Prostate gland (tissue), 2 donors: ENCODE measurements around the gene GDF11. TPM values are rescaled to one million over a fixed set of nuclear protein-coding genes. Genes with fewer than 3 reads are reported as not detected.
A peak's percentile ranks its signal among the peaks of the same experiment; 100 is the strongest.

ENCODE experiments used
- DNase-seq: peaks from one replicate; pipeline ENCODE4 v3.0.0-alpha.2; 2019; ENCODE audit warnings: low spot score
- H3K27ac ChIP-seq, 2 donors: fragments of 200-600 bp; sonication (generic); 2 replicates each; pipeline ENCODE4 v1.5.1; 2017 to 2019
- H3K27me3 ChIP-seq: fragments of 200-600 bp; sonication (generic); replicated peaks from 2 replicates; pipeline ENCODE4 v1.5.1; 2019; ENCODE audit not compliant: insufficient read depth
- H3K36me3 ChIP-seq, 2 donors: fragments of 200-600 bp; sonication (generic); 1 replicate in 1 of 2; 2 replicates in 1 of 2; pipeline versions ENCODE4 v1.5.1 to v1.8.1; 2017 to 2019
- H3K4me1 ChIP-seq: fragments of 200-600 bp; sonication (generic); replicated peaks from 2 replicates; pipeline ENCODE4 v1.5.1; 2019
- H3K4me3 ChIP-seq, 2 donors: fragments of 200-600 bp; sonication (generic); 2 replicates each; pipeline ENCODE4 v1.5.1; 2017 to 2019
- H3K9me3 ChIP-seq: fragments of 200-600 bp; sonication (generic); 2 replicates; pipeline ENCODE4 v1.5.1; 2017
- POLR2A ChIP-seq: fragments of 450-650 bp; IDR thresholded peaks from one replicate; pipeline ENCODE4 v1.6.1; 2016; ENCODE audit warnings: antibody characterized with exemption, mild to moderate bottlenecking
- POLR2AphosphoS5 ChIP-seq: sonication (generic); formaldehyde crosslinking; IDR thresholded peaks from one replicate; pipeline ENCODE4 v1.6.1; 2017; ENCODE audit warnings: antibody characterized with exemption
- WGBS: methylation state at CpG from one replicate; pipeline ENCODE4 v1.1.5; 2018; 5-methylcytosine and 5-hydroxymethylcytosine counted together
- intact Hi-C: fragments of 100-400 bp; cut with DNase I; formaldehyde crosslinking; loops from one replicate; pipeline ENCODE4 v1.14.2; 2022
- total RNA-seq, 2 donors: library from RNA; depleted of rRNA; stranded (reverse); fragments of >200 nt; gene quantifications; one replicate each; pipeline ENCODE4 v1.1.0, GENCODE V29; 2016
- TF ChIP-seq, protein P1 (sequence below), 4 experiments: fragments of 200-600 bp in 2 of 4; fragments of 450-650 bp in 2 of 4; sonication (generic) in 2 of 4; IDR thresholded peaks; 1 replicate in 3 of 4; 2 replicates in 1 of 4; pipeline ENCODE4 v1.5.1; 2016 to 2019; ENCODE audit warnings: antibody characterized with exemption in 4 of 4, mild to moderate bottlenecking in 2 of 4, moderate library complexity in 2 of 4

Gene GDF11
- total RNA-seq, result 10 to 100 TPM in 1 of 2 donors, 1 to 10 TPM in 1; 4.1 to 10.3 TPM

DNA sequence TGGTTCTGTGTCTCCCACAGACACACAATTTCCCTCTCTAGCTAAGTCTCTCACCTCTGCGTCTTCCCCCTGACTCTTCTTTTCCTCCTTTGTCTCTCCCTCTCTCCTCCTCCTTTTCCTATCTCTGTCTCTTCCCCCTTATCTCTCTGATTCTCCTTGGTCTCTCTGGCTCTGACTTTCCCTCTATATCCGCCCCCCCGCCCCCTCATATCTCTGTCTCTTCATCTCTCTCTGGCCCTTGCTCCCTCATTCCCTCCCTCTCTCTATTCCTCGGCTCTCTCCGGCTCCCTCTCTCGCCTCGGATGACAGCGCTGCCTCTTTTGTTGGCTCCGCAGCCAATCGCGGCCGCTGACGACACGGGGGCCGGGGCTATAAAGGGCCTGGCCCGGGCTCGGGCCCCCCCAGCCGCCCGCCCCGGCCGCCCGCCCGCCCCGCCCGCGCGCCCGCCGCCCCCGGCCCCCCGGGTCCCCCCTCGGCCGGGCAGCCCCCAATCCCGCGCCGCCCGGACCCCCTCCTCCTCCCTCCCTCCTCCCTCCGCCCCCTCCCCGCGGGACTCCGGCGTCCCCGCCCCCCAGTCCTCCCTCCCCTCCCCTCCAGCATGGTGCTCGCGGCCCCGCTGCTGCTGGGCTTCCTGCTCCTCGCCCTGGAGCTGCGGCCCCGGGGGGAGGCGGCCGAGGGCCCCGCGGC is at the start of gene GDF11:
GDF11 (plus strand) TSS at position 404 of the 687 bp plus-strand sequence; CDS start at position 599, 195 bp downstream.
- Histone ChIP-seq H3K36me3 (no peaks in the 10 kb centered on the region), H3K9me3 (no peaks in the 10 kb centered on the region), H3K4me3 (peak within 1 kb of the TSS; percentile 48 to 50), H3K4me1 (peaks cover 4% of the 10 kb centered on the region), H3K27me3 (no peaks in the 10 kb centered on the region), H3K27ac (peak within 1 kb of the TSS; percentile 68 to 72)
- DNase-seq, result peak; percentile 76
- WGBS, result 0% methylated on average over 15 of the region's 53 CpGs
- intact Hi-C loops, result loop anchor here (2.0 kb wide), 1 partner anchor 54 kb away; no protein-coding TSS in a partner anchor
- TF ChIP-seq, protein P1, sequence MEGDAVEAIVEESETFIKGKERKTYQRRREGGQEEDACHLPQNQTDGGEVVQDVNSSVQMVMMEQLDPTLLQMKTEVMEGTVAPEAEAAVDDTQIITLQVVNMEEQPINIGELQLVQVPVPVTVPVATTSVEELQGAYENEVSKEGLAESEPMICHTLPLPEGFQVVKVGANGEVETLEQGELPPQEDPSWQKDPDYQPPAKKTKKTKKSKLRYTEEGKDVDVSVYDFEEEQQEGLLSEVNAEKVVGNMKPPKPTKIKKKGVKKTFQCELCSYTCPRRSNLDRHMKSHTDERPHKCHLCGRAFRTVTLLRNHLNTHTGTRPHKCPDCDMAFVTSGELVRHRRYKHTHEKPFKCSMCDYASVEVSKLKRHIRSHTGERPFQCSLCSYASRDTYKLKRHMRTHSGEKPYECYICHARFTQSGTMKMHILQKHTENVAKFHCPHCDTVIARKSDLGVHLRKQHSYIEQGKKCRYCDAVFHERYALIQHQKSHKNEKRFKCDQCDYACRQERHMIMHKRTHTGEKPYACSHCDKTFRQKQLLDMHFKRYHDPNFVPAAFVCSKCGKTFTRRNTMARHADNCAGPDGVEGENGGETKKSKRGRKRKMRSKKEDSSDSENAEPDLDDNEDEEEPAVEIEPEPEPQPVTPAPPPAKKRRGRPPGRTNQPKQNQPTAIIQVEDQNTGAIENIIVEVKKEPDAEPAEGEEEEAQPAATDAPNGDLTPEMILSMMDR (IDR thresholded peaks at IDR 0.05), result no peak
- TF ChIP-seq POLR2A (peak; percentile 73), POLR2AphosphoS5 (peak; percentile 94)

DNA sequence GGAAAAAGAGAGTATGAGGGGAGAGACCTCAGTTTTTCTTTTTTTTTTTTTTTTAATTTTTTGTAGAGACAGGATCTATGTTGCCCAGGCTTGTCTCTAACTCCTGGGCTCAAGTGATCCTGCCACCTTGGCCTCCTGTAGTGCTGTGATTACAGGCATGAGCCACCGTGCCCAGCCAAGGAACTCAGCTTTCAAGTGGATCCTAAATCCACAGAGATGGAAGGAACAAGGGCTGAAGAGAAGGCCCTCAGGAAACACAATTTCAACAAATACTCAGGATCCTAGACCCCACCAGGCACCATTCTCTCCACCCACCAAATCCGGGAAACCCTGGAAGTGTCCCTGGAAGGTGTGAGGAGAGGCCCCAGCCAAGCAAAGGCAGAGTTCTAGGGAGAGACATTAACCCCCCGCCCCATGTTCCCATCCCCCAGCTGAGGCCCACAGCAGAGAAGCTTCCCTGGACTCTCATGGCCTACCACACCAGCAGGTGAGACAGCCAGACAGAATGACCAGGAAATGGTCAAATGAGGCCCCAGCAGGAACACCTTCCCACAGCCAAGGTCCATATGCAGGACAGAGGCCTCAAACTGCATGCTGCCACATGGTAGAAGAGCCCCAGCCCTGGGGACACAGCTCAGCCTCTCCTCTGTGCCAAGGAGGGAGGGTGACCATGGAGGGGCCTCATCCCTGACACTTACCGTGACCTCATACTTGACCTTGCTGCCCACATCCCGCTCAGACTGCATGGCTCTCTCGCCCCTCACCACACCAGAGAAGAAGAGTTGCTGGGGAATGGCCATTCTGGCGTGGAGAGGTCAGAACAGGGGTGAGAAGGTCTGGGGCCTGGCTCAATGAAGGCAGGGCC is 49.4 kb upstream of the GDF11 start:
- intact Hi-C loops, result no loop called here
- Histone ChIP-seq H3K4me1 (no peaks in the 10 kb centered on the region), H3K27ac (no peak overlapping the region), H3K36me3 (no peaks in the 10 kb centered on the region), H3K4me3 (no peak overlapping the region), H3K9me3 (no peaks in the 10 kb centered on the region), H3K27me3 (no peaks in the 10 kb centered on the region)
- 95% methylated on average over 7 of the region's 7 CpGs for WGBS
- DNase-seq, result no peak
- no peak for TF ChIP-seq POLR2AphosphoS5
- TF ChIP-seq, protein P1 (IDR thresholded peaks at IDR 0.05), result no peak

DNA sequence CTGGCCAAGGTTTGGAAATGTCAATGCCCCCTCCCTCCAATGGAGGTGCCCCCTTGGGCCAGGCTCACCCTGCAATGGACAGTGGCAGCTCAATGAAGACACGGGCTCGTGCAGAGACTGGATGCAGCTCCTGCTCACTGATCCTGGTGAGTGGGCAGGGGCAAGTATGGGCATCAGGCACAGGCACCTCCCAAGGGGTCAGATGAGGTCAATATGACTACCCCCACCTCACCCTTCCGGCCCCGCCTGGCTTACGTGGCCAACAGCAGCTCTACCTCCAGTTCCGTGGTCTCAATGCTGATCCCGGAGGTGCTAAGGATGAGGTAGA is 48.8 kb upstream of the GDF11 start:
- no peaks in the 10 kb centered on the region for H3K4me1 ChIP-seq
- intact Hi-C loops, result no loop called here
- DNase-seq, result no peak
- H3K27ac ChIP-seq, result no peak overlapping the region
- H3K36me3 ChIP-seq, result no peaks in the 10 kb centered on the region
- no peaks in the 10 kb centered on the region for H3K9me3 ChIP-seq
- TF ChIP-seq, protein P1 (IDR thresholded peaks at IDR 0.05), result no peak
- TF ChIP-seq POLR2AphosphoS5 (no peak), POLR2A (no peak)
- WGBS, result 96% methylated on average over 7 of the region's 7 CpGs
- H3K27me3 ChIP-seq, result no peaks in the 10 kb centered on the region
- H3K4me3 ChIP-seq, result no peak overlapping the region

DNA sequence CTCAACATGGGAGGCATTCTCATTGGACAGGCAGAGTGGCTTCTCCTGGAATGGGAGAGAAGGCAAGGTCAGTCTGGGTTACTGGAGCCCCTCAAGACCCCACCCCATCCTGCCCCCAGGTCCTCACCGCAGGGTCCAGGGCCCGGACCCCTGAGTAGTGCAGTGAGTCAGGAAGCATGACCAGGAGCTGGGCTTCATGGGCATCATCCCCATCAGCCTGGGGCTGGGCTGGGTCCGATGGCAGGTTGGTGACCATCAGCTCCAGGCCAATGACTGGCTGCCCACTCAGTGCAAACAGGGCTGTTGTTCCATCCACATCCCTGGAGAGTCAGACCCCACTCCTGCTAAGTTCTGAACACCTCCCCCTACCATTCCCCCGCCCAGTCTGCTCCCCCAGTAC is 48.3 kb upstream of the GDF11 start:
- no peak for TF ChIP-seq POLR2AphosphoS5
- no peak for TF ChIP-seq POLR2A
- TF ChIP-seq, protein P1 (IDR thresholded peaks at IDR 0.05), result no peak
- Histone ChIP-seq H3K4me3 (no peak overlapping the region), H3K27me3 (no peaks in the 10 kb centered on the region), H3K4me1 (no peaks in the 10 kb centered on the region), H3K27ac (no peak overlapping the region), H3K9me3 (no peaks in the 10 kb centered on the region), H3K36me3 (no peaks in the 10 kb centered on the region)
- no peak for DNase-seq
- WGBS, result 100% methylated on average over 2 of the region's 4 CpGs
- intact Hi-C loops, result no loop called here
